Testis (tissue), 2 donors: ENCODE data around the gene CNTRL.

ENCODE experiments used
- POLR2A ChIP-seq: fragments of 450-650 bp; IDR thresholded peaks from one replicate; pipeline ENCODE4 v1.6.1; 2017; ENCODE audit warnings: antibody characterized with exemption, mild to moderate bottlenecking, moderate library complexity
- TF ChIP-seq, protein P1 (sequence below), 3 experiments: fragments of 450-650 bp in 2 of 3; fragments of 200-600 bp in 1 of 3; sonication (generic) in 1 of 3; IDR thresholded peaks; one replicate each; pipeline ENCODE4 v1.5.1; 2016 to 2019; ENCODE audit warnings: antibody characterized with exemption in 3 of 3, mild to moderate bottlenecking in 2 of 3, moderate library complexity in 1 of 3

DNA sequence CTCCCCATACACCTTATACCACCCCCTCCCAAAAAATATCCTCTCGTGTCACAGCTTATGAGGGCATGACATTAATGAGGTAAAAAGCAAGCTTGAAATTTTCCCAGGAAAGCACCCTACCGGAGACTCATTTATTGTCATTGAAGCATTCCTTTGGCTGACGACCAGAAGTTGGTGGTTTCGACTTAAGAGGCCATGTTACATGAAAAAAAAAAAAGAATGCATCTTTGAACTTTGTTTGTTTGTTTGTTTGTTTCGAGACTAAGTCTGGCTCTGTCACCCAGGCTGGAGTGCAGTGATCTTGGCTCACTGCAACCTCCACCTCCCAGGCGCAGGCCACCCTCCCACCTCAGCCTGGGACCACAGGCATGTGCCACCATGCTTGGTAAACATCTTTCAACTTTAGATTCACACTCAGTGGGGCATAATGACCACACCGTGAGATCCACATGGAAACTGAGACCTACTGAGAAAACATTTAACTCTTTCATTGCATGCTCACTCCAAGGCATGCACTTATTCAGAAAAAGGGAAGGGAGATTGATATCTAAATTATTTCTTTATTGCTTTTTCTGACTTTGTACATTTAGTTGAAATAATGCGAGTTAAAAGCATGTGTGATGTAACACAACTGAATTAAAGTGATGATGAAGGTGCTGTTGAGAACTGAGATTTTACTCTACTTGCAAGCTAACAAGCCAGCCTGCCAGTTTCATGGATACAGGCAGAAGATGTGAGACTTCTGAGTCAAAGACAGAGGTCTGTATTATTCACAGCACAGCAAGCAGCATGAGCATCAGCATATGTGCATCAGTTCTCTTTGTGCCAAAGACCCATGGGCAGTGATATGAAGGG is 132.0 kb downstream of the CNTRL start:
- TF ChIP-seq, protein P1, sequence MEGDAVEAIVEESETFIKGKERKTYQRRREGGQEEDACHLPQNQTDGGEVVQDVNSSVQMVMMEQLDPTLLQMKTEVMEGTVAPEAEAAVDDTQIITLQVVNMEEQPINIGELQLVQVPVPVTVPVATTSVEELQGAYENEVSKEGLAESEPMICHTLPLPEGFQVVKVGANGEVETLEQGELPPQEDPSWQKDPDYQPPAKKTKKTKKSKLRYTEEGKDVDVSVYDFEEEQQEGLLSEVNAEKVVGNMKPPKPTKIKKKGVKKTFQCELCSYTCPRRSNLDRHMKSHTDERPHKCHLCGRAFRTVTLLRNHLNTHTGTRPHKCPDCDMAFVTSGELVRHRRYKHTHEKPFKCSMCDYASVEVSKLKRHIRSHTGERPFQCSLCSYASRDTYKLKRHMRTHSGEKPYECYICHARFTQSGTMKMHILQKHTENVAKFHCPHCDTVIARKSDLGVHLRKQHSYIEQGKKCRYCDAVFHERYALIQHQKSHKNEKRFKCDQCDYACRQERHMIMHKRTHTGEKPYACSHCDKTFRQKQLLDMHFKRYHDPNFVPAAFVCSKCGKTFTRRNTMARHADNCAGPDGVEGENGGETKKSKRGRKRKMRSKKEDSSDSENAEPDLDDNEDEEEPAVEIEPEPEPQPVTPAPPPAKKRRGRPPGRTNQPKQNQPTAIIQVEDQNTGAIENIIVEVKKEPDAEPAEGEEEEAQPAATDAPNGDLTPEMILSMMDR (IDR thresholded peaks at IDR 0.05), result no peak
- TF ChIP-seq POLR2A, result no peak
